ENCODE results near the gene RHBDD3. TPM values are rescaled to one million over a fixed set of nuclear protein-coding genes. Genes with fewer than 3 reads are reported as not detected.

Gene RHBDD3
- total and polyA plus RNA-seq, 9 of the 15 experiments (the other 6 are each of a cell fraction or from before 2014, with no cell fraction given): 0.32 to 35.6 (median 14.0) TPM

- no peak for DNase-seq (ENCODE audit: extremely low read depth in 1 of 4, low spot score in 3 of 4)
- no peak for FAIRE-seq
- ChIA-PET CTCF (ENCODE audit: low intra/inter-chr PET ratio) (no interaction called here), POLR2A (interaction anchor here (0.8 to 2.9 kb wide), 3 partner anchors 11 to 270 kb away, joined by 3 to 9 read pairs (median 3); no protein-coding TSS in a partner anchor)
- Histone ChIP-seq H4K20me1 (replicated peaks; ENCODE audit: control insufficient read depth, insufficient read depth, low read length) (peaks cover 24% of the 10 kb centered on the region), H2AFZ (ENCODE audit: low read depth, low read length) (no peak overlapping the region), H3K4me3 (peak overlapping the region; percentile 91; the same call in 1 of the 2 replicates), H3K9ac (ENCODE audit: insufficient read depth in 1 of 2, low read depth in 2 of 2, low read length in 2 of 2) (peak overlapping the region; percentile 100), H3K27me3 (ENCODE audit: control insufficient read depth in 2 of 2, insufficient read depth in 2 of 2, low read length in 2 of 2) (no peaks in the 10 kb centered on the region), H3K79me2 (ENCODE audit: control insufficient read depth, insufficient read depth, low read length) (peaks cover 54% of the 10 kb centered on the region), H3K9me3 (replicated peaks; ENCODE audit: control insufficient read depth, insufficient read depth, low read depth, low read length) (no peaks in the 10 kb centered on the region), H3K4me1 (replicated peaks in 1 of 2; ENCODE audit: control insufficient read depth in 2 of 2, insufficient read depth in 2 of 2, low read length in 2 of 2) (peaks cover 24 to 26% of the 10 kb centered on the region in 2 experiments; a peak in 4 of 5 replicates), H3K36me3 (ENCODE audit: control insufficient read depth, insufficient read depth, low read length) (peaks cover 51% of the 10 kb centered on the region), H3K4me2 (ENCODE audit: insufficient read depth, low read length) (peak overlapping the region; percentile 96), H3K27ac (ENCODE audit: extremely low read depth, low read depth, low read length) (peak overlapping the region; percentile 100), H3K9me1 (ENCODE audit: control insufficient read depth, insufficient read depth, low read length) (peaks cover 3% of the 10 kb centered on the region)
- TF ChIP-seq ATF3 (IDR thresholded peaks at IDR 0.05) (no peak), ATF3 (CRISPR knock-in tag; conservative IDR thresholded peaks at IDR 0.05) (no peak), ZNF518B (CRISPR knock-in tag; IDR thresholded peaks at IDR 0.05) (no peak), TCFL5 (CRISPR knock-in tag; conservative IDR thresholded peaks at IDR 0.05) (no peak)
- ATAC-seq: no peak
- intact Hi-C loops (cut with micrococcal nuclease): loop anchor here (10.0 kb wide), 1 partner anchor 381 kb away; the partner anchor contains the start of gene ZNRF3
- 90% methylated on average over 3 of the region's 4 CpGs for WGBS (ENCODE audit: insufficient coverage, low coverage, missing lambda C conversion rate)
- in situ Hi-C loops (cut with MboI): no loop called here
- no TSS peak for BruUV-seq (replicated peaks)
These were observed 1.9 kb downstream of the RHBDD3 start for GRCh38 chr22:29265929-29266328.

Data from K562 (cell line).